Measurements from ENCODE around the gene CMC1.

The CMC1 gene

DNA sequence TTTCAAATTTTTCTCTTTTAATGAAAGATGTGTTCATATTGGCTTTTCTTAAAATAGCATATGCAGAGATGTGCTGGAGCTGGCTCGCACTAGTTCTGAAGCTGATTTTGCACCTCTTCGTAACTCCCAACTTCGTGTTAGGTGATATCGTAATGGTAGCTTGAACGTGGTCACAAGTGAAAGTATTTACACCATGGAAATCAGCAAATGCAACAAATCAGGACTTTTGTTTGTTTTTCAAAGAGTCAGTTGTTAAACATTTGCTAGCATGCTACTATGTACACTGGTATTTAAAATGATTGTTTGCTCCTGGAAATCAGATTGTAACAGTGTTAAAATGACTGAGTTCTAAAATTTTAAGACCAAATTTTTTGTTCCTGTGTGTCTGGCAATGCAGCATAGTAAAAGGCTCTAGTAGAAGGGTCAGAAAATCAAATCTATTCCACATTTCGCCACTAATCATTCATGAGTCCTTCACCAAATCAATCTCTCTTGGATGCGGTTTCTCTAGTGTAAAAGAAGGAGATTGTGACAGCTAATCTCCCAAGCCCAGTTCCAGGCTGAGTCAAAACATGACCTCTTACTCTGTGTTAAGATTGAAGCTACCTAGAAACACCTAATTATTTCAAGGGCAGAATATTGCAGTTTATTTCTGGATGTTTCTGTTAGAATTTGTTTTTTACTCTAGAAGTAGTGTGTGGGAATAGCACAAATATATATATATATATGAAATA lies 34.3 kb upstream of the CMC1 start:
- Histone ChIP-seq H3K27me3 (replicated peaks) (no peaks in the 10 kb centered on the region), H3K4me3 (ENCODE audit: low read depth, low read length) (no peak overlapping the region), H3K27ac (no peak overlapping the region), H3K36me3 (replicated peaks) (no peaks in the 10 kb centered on the region)
- no peak for DNase-seq
- TF ChIP-seq, protein P1, sequence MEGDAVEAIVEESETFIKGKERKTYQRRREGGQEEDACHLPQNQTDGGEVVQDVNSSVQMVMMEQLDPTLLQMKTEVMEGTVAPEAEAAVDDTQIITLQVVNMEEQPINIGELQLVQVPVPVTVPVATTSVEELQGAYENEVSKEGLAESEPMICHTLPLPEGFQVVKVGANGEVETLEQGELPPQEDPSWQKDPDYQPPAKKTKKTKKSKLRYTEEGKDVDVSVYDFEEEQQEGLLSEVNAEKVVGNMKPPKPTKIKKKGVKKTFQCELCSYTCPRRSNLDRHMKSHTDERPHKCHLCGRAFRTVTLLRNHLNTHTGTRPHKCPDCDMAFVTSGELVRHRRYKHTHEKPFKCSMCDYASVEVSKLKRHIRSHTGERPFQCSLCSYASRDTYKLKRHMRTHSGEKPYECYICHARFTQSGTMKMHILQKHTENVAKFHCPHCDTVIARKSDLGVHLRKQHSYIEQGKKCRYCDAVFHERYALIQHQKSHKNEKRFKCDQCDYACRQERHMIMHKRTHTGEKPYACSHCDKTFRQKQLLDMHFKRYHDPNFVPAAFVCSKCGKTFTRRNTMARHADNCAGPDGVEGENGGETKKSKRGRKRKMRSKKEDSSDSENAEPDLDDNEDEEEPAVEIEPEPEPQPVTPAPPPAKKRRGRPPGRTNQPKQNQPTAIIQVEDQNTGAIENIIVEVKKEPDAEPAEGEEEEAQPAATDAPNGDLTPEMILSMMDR (IDR thresholded peaks at IDR 0.05; ENCODE audit: low read depth, low read length, missing control alignments) = no peak
- in situ Hi-C loops (cut with HindIII; ENCODE audit: low pct_ligation_motif_present, low sequenced_read_pairs) = no loop called here

DNA sequence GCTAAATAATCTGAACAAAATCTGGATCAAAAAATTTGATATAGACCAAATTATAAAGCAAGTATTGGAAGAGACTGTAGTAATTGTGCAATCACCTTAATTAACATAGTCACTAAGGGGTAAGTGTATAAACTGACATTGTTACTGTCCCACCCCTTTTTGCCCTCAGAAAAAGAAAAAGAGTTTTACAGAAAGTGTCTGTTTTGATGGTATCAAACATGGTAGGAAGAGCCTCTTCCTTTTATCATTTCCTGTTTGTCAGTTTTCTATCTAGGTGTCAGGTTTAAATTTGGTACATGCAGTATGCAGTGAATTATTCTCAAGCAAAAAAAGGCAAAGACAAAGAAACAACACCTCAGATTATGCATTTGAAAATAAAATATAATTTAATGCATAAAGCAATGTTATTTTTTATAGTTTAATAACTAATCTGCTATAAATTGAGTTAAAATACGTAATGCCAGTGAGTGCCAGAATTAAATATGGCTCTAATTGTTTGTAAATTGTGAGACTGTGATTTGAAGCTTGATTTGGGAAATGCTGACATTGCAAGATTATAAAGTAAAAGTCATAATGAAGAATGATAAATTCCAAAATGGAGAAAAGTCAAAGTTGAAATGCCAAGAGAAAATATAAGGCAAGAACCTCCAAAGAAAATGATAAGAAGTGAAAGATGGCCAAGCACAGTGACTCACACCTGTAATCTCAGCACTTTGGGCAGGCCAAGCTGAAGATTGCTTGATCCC lies 30.3 kb upstream of the CMC1 start:
- TF ChIP-seq, protein P1 (IDR thresholded peaks at IDR 0.05; ENCODE audit: low read depth, low read length, missing control alignments) = no peak
- Histone ChIP-seq H3K27me3 (replicated peaks) (no peaks in the 10 kb centered on the region), H3K36me3 (replicated peaks) (no peaks in the 10 kb centered on the region), H3K27ac (no peak overlapping the region), H3K4me3 (ENCODE audit: low read depth, low read length) (no peak overlapping the region)
- no peak for DNase-seq
- in situ Hi-C loops (cut with HindIII; ENCODE audit: low pct_ligation_motif_present, low sequenced_read_pairs) = no loop called here

- H3K27me3 ChIP-seq (replicated peaks) = no peaks in the 10 kb centered on the region
- DNase-seq = no peak
- no peak overlapping the region for H3K27ac ChIP-seq
- no peak overlapping the region for H3K4me3 ChIP-seq (ENCODE audit: low read depth, low read length)
- TF ChIP-seq, protein P1 (IDR thresholded peaks at IDR 0.05; ENCODE audit: low read depth, low read length, missing control alignments) = no peak
- H3K36me3 ChIP-seq (replicated peaks) = no peaks in the 10 kb centered on the region
- in situ Hi-C loops (cut with HindIII; ENCODE audit: low pct_ligation_motif_present, low sequenced_read_pairs) = no loop called here
Measured at GRCh38 chr3:28212681-28213080, 28.7 kb upstream of the CMC1 start.

GRCh38 chr3:28215407-28215806 lies 26.0 kb upstream of the CMC1 start:
- Histone ChIP-seq H3K27ac (no peak overlapping the region), H3K4me3 (ENCODE audit: low read depth, low read length) (no peak overlapping the region), H3K27me3 (replicated peaks) (no peaks in the 10 kb centered on the region), H3K36me3 (replicated peaks) (no peaks in the 10 kb centered on the region)
- in situ Hi-C loops (cut with HindIII; ENCODE audit: low pct_ligation_motif_present, low sequenced_read_pairs) = no loop called here
- DNase-seq = no peak
- TF ChIP-seq, protein P1 (IDR thresholded peaks at IDR 0.05; ENCODE audit: low read depth, low read length, missing control alignments) = no peak

DNA sequence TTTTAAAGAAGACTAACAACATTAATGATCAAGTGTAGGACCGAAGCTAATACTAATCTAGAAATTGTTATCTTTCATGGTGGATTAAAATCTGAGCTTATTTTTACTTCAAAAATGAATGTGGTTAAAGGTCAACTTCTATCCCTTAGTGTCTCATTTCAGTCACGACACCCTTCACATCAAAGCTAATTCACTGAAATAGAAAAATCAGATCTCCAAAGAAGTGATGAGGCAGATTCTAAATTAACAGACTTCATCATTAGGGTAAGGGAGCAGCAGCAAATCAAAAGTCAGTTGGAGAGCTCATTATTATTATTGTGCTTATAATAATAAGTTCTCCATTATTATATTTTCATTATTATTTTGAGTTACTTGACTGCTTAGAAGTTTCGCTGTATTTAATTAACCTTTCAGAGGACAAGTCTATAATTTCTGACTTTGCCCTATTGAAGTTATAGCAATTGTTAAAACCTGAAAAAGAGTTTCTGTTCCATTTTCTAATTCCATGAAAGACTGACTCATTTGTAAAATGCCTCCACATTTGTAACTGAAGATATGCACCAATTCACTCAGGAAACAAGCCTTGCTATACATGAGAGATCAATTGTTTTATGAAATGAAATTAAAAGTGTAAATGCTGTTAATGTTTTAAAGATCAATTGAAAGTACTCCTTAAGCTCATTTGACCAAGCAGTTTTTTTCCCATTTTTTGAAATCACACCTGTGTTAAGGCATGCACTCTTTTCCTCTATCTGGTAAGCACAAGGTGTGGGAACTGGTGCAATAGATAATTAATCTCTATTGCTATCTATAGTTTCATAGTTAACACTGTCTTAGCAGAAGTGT lies 23.1 kb upstream of the CMC1 start:
- Histone ChIP-seq H3K36me3 (replicated peaks) (no peaks in the 10 kb centered on the region), H3K27me3 (replicated peaks) (no peaks in the 10 kb centered on the region), H3K27ac (no peak overlapping the region), H3K4me3 (ENCODE audit: low read depth, low read length) (no peak overlapping the region)
- in situ Hi-C loops (cut with HindIII; ENCODE audit: low pct_ligation_motif_present, low sequenced_read_pairs) = no loop called here
- DNase-seq = no peak
- TF ChIP-seq, protein P1 (IDR thresholded peaks at IDR 0.05; ENCODE audit: low read depth, low read length, missing control alignments) = no peak
